SKM-1 treated with dmso at 0.1 percent for 144 hours (cell line): ENCODE results near the gene CTIF.
A peak's percentile ranks its signal among the peaks of the same experiment; 100 is the strongest.

Experiments used
- DNase-seq: peaks from one replicate; lab custom pipeline; 2025; ENCODE audit not compliant: unreplicated experiment; lab: John Stamatoyannopoulos, UW

Gene CTIF

GRCh38 chr18:48742304-48742703 is 203.5 kb downstream of the CTIF start:
- no peak for DNase-seq

GRCh38 chr18:48742706-48743475 is 204.1 kb downstream of the CTIF start:
- peak; percentile 71 for DNase-seq

- DNase-seq, result no peak
Measured at GRCh38 chr18:48743886-48744285, 205.1 kb downstream of the CTIF start.

DNA sequence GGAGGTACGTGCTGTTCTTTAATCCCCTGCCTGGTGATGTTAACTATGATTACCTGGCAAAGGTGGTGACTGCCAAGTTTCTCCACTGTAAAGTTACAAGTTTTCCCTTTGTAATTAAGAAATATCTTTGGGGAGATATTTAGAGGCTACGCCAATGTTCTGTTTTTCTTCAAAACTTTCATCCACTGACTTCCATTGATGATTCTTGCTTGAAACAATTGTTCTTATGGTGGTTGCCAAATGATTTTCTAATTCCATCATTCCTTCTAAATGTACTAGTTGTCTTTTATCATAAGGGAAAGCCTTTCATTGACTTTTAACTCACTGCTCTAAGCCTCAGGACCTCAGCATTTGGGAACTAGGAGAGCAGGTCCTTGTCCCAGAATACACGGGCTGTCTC is 206.5 kb downstream of the CTIF start:
- DNase-seq, result no peak

DNA sequence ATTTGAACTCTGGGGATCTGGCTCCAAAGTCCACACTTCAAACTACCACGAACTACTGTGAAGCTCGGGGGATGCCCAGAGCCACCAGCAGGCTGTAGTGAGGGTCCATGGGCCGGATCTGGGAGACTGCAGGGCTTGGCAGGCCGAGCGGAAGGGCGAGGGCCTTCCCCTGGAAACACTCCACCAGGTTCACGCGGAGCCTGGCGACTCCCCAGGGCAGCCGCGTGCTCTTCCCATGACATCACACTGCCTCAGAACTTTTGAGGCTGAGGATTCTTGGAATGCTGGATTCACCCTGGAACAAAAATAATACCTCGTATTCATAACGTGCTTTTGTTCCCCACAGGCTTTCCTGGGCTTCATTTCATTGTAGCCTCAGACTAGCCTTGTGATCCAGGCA is 210.9 kb downstream of the CTIF start:
- no peak for DNase-seq

- DNase-seq, result no peak
Measured at GRCh38 chr18:48750485-48751175, 211.8 kb downstream of the CTIF start.

GRCh38 chr18:48751727-48752468 is 213.1 kb downstream of the CTIF start:
- no peak for DNase-seq

GRCh38 chr18:48752478-48752877 is 213.6 kb downstream of the CTIF start:
- no peak for DNase-seq

- no peak for DNase-seq
Measured at GRCh38 chr18:48752928-48753327, 214.1 kb downstream of the CTIF start.

GRCh38 chr18:48753691-48754090 is 214.9 kb downstream of the CTIF start:
- no peak for DNase-seq

GRCh38 chr18:48754559-48754958 is 215.7 kb downstream of the CTIF start:
- DNase-seq, result no peak

GRCh38 chr18:48754993-48755473 is 216.2 kb downstream of the CTIF start:
- no peak for DNase-seq

DNA sequence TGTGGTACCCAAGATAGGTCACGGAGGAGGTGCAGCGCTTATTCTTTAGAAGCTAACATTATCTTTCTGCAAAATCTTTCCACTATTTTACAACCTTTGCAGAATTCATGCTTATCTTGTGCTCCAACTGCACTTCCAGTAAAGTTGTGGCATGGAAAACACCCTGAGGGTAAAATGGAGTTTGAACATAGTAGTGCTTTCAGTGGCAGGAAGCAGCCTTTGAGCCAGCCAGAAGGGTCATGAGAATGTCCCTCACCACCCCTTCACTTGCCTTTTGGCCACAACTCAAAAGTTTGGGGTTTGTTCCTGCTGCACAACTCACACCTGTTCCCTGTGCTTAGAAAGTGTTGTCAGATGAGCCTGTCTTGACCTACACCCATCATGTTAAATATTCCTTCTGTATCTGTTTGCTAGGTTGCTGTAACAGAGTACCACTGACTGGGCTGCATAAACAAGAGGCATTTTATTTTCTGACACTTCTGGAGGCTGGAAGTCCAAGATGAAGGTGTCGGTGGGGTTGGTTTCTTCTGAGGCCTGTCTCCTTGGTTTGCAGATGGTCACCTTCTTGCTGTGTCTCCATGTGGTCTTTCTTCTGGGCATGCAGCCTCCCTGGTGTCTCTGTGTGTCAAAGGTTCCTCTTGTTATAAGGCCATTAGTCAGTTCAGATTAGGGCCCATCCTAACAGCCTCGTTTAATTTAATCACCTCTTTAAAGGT is 217.8 kb downstream of the CTIF start:
- no peak for DNase-seq

- no peak for DNase-seq
Measured at GRCh38 chr18:48757367-48757766, 218.5 kb downstream of the CTIF start.

DNA sequence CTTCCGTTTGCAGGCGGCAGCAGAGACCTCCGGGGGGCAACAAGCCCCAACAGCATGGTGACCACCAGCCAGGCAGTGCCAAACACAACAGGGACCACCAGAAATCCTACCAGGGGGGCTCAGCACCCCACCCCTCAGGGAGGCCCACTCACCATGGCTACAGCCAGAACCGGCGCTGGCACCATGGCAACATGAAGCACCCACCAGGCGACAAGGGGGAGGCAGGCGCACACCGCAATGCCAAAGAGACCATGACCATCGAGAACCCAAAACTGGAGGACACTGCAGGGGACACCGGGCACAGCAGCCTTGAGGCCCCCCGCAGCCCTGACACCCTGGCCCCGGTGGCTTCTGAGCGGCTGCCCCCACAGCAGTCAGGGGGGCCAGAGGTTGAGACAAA is 219.1 kb downstream of the CTIF start:
- DNase-seq, result no peak

DNA sequence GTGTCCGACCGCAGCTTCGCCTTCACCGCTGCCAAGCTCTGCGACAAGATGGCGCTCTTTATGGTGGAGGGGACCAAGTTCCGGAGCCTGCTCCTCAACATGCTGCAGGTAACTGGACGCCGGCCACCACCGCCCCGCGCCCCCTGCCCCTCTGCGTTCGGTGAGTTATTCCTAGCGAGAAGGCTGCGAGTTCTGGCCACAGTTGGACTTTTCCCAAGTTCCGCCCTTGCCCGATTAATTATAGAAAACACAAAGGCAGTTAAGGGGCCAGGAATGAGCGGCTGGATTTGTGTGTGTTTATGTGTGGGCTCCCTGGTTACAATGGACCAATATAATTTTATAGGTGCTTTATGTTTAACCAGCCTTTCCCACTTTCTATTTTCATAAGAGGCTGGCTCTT is 222.8 kb downstream of the CTIF start:
- DNase-seq, result no peak

GRCh38 chr18:48762022-48762421 is 223.2 kb downstream of the CTIF start:
- DNase-seq, result no peak

DNA sequence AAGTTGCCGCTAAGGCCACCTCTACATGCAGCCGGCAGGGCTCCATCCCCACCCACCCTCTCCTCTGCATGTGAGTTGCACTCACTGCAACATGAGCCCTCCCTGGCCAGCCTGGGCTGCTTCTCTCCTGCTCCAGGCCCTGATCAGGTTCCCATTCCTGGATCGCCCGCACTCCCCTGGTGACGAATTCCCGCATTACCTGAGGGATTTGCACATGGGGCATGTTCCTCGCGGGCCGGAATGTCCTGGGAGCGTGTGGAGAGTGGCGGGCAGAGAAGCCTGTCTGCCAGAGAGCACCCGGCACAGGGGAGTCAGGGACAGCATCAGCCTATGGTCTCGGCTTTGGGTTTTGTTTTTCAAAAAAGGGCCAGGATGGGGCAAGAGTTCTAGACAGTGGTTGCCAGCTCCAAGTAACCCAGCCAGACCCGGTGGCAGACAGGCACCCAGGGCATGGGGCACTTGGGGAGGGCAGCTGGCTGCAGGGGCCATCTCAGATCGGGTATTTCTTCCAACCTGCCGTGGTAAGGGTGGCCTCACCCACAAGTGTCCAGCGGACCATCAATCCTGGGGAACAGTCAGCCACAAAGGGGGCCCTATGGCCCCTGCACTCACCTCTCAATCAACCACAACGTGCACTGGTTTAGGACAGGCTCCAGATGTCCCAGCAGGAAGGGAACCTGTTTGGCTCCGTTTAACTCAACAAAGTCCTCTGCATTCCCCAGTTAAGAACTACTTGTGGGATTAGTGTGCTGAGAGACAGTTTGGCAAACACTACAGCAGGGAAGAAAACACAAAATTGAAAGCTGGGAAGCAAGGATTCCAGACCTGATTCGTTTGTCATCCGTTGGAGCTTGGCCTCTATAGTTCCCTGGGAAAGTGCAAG is 224.2 kb downstream of the CTIF start:
- DNase-seq, result no peak

- no peak for DNase-seq
Measured at GRCh38 chr18:48763719-48764100, 224.9 kb downstream of the CTIF start.

DNA sequence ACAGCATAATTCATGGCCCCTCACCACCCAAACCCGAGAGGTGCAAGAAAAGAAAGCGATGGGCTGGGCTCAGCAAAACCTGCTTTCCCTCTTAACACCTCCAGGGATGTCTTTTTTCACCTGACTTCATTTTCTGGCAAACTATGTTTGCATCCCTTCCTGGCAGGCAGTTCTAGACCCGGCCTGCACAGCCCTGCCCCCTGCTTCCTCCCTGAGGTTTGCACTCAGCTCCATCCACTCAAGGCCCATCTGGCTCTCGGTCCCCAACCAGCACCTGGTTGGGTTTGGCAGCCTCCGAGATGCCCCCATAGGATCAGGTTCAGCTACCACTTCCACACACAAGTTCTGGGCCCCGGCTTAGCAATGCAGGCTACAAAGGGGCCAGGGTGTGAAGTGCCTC is 226.2 kb downstream of the CTIF start:
- no peak for DNase-seq
